Activated CD4-positive, alpha-beta T cell treated with anti-CD3 and anti-CD28 coated beads for 4 hours (primary cell): ENCODE measurements around the gene NHP2.
"Not testable (repeated sequence)": the region's sequence is repeated elsewhere in the genome, so short reads cannot be mapped to it uniquely, and the experiment has no call there.

Experiments
- DNase-seq, 2 donors: peaks; one replicate each; pipeline ENCODE4 v3.0.0-alpha.2; 2020

NHP2 gene

DNA sequence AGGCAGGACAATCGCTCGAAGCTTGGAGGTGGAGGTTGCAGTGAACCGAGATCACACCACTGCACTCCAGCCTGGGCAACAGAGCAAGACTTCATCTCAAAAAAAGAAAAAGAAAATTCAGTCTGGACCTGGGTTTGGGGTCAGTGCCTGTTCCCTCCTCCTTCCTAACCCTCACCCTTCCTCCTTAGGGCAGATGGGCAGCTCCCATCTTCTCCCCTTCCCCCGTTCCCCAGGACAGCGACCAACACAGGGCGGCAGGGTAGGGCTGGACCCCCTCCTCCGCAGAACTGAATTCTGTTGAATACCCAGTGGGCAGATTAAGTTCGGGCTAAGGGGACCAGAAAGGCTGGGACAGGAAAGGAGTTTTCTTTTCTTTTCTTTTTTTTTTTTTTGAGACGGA, 24.4 kb downstream of the NHP2 start:
- DNase-seq = no peak

DNA sequence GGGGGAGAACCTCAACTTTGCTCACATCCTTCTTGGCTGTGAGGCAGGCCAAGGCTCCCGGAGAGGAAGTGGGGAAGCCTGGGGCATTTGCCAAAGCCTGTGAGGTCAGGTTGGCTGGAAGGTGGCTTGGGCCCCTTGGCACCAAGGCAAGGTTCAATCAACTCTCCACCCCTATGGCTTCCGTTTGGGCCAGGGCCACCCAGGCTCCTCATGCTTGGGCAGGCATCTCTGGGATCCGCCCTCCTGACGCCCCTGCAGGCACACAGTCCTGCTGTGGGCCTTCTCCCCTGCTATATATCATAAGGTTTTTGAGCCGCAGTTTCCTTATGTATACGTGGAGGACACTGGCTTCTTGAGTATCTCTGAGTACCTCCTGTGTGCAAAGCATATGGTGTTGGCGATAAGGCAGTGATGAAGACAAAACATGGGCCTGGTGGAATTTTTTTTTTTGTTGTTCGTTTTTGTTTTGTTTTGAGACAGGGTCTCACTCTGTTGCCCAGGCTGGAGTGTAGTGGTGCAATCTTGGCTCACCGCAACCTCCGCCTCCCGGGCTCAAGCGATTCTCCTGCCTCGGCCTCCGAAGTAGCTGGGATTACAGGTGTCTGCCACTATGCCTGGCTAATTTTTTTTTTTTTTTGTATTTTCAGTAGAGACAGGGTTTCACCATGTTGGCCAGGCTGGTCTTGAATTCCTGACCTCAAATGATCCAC, 26.2 kb downstream of the NHP2 start:
- DNase-seq = not testable (repeated sequence)

DNA sequence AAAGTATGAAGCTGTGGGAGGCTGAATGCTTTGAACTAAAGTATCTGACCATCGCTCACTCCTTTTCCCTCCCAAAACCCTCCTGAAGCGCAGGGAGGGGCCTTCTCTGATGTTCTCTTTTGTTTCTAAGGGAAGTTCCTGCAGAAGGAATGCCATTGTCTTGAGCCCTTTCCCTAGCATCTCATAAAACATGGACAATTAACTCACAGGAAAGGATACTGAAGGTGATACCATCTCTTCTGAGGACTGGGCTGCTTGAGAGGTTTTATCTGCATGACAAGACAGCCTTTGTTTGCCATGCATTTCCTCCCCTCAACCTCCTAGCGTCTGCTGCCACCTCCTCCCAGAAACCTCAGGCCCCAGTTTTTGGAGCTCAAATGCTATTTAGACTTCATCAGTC, 27.1 kb downstream of the NHP2 start:
- DNase-seq = no peak

DNA sequence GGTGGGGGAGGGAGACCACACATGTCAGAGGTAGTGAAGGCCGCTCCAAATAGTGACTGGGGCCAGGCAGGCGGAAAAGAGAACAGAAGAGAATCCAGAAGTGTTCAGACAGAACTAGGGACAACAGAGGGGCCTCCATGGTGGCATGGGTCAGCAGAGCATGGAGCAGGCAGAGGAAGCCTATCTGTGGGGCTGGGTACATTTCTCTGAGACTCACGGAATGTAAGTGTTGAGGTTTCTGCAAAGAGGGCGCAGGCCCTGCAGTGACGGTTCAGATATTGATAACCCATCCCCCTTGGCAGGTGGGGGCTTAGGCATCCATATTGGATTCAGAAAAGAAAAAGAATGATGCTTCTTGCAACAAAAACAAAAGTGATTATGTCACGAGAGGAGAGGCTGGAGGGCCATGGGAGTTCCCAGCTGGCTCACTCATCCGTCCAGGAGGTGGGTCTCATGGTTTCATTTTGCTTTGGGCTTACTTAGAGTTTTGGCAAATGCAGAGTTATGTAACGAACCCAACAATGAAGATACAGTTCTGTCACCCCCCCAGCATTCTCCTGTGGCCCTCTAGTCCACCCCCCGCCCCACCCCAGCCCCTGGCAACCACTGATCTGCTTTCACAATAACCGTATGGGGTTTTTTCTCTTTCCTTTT, 28.3 kb downstream of the NHP2 start:
- no peak for DNase-seq

DNA sequence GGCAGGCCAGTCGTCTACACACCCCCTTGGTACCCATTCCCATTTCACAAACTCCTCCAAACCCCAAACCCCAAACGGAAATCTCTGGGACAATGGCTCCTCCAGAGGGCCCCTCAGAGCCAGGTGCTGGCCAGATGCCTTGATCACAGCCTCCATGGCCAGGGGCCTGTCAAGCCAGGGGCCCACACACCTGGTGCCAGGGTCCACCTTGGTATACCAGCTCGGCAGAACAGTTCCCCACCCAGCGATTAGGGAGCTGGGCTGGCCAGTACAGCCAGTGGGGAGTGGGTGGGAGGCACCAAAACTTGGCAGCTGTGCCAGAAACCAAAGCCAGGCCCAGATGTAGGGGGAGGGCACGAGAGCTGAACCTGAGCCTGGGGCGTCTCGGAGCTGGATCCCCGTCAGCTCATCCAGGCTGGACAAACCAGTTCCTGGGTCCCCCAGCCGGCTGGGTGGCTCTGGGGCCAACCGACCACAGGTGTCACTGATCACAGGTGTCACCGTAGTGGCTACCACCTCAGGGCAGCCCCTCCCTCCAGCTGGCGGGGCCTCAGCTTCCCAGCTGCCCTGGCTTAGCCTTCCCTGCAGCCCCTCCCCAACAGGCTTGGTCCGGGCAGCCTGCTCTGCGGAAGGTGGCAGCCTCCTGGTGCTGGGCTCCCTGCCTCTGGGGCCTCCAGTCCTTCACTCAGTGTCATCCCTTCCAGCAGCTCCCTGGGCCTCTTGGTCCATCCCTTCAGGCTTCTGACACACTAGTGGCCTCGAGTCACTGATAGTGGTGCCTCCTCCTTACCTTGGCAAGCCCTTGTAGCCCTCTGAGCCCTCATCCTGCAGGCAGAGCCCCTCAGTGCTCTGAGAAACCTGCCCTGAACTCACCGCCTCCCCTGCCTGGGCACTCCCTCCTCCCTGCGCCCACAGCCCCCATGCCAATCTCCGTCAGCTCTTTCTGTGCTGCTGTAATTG, 29.4 kb downstream of the NHP2 start:
- DNase-seq = no peak

DNA sequence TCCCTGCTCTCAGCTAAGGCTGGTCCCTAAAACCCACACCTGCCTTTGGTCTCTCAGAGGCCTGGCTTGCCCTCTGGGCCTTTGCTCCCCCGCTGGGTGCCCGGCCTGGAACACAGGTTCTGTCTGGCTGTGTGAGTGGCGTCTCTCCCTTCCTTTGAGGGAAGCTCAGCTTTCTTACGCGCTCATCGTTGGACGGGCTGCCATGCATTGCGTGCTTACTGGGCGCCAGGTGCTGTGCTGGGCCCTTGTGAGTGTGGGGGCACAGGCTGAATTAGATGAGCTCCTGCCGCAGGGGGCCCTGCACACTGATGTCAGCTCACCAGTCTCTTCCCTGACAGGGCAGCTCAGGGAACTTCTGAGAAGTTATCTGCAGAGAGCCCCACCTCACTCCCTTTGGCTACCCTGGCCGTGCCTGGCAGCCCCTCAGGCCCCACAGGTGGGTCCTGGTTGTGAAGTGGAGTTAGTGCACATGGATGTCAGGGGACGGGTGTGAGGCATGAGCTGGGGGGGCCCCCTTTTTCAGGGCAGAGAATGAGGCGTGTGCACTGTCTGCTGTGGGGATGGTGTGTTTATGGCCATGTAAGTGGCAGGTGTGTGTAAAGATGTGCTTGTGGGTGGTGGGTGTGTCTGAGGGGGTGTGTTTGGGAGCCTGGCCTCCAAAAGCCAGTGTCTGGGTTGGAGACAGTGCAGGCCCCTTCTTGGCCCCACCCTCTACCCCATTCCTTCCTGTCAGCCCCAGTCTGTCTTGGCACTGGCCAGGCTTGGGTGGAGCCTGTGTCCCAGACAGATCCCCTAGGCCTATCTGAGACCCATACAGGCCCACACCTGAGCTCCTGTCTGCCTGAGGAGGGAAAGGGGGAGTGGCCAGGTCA, 30.4 kb downstream of the NHP2 start:
- no peak for DNase-seq

DNA sequence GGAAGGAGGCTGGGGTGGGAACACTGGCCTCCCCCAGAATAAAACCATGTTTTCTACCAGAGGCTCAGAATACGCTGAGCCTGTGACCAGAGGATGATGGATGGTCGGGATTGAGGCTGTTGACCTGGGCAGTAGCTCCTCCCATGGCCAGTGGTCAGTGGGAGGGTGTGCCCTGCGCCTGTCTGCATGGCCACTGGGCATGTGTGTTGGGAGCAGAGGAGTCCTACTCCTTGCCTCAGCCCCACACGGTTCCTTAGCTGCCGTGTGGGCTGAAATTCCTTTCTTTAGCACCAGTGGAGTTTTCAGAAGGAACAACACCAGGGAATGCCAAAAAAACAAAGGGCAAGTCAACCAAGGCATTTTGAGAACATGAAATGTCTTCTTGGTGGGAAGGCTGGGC, 31.3 kb downstream of the NHP2 start:
- no peak for DNase-seq

DNA sequence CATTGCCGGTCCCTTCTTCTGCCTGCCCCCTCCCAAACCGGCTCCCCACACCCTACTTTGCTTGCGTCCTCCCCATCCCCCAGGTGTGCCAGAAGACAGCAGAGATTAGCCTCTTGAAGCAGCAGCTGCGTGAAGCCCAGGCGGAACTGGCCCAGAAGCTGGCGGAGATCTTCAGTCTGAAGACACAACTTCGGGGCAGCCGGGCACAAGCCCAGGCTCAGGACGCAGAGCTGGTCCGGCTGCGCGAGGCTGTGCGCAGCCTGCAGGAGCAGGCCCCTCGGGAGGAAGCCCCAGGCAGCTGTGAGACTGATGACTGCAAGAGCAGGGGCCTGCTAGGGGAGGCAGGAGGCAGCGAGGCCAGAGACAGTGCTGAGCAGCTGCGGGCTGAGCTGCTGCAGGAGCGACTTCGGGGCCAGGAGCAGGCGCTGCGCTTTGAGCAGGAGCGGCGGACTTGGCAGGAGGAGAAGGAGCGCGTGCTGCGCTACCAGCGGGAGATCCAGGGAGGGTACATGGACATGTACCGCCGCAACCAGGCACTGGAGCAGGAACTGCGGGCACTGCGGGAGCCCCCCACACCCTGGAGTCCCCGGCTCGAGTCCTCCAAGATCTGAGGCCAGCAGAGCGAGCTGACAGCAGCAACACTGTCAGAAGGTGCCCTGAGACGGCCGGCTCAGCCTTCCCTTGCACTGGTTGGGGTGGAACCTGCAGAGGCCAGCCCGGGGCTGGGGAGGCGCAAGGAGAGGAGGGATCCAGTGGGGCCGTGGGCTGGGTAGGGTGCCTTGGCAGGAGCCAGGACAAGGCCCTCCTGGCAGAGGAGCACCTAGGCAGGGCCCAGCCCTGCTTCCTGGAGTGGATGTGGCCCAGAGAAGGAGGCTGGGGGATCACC, 32.1 kb downstream of the NHP2 start:
- DNase-seq = no peak

DNA sequence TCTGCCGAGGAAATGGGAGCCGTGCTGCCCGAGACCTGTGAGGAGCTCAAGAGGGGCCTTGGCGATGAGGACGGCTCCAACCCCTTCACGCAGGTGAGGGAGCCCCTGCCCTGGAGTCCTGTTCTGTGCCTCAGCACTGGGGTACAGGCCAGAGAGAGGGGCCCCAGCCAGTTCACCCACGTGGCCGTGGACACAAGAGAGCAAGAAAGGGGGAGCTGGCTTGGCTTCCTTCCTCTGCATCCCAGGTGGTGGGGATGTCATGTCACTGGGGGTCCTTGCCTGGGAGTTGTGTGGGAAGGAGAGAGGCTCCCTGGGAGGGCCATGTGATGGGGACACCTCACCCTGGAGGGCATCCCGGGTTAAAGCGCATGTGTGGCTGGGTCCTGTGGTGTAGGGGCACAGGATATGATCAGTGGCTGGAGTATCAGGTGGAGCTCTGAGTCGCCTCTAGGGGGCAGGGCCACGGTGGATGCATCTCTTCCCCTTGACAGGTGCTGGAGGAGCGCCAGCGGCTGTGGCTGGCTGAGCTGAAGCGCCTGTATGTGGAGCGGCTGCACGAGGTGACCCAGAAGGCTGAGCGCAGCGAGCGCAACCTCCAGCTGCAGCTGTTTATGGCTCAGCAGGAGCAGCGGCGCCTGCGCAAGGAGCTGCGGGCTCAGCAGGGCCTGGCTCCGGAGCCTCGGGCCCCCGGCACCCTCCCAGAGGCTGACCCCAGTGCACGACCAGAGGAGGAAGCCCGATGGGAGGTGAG, 32.9 kb downstream of the NHP2 start:
- peak; percentile 80 to 81 for DNase-seq

DNA sequence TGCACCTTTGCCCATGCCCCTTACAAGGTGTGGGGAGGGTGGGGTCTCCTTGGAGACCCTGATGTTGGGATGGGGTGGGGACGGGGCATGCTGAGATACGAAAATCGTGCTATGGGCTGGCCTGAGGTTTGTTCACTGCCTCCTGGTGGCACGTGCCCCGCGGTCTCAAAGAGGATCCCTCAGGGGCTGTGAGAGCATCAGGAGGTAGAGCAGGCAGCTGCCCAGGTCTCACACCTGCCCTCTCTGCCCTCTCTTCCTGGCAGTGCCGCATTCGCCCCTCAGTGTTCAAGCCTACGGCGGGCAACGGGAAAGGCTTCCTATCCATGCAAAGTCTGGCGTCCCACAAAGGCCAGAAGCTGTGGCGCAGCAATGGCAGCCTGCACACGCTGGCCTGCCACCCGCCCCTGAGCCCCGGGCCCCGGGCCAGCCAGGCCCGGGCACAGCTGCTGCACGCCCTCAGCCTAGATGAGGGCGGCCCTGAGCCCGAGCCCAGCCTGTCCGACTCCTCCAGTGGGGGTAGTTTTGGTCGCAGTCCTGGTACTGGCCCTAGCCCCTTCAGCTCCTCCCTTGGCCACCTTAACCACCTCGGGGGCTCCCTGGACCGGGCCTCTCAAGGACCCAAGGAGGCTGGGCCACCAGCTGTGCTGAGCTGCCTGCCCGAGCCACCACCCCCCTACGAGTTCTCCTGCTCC, 33.6 kb downstream of the NHP2 start:
- no peak for DNase-seq

DNA sequence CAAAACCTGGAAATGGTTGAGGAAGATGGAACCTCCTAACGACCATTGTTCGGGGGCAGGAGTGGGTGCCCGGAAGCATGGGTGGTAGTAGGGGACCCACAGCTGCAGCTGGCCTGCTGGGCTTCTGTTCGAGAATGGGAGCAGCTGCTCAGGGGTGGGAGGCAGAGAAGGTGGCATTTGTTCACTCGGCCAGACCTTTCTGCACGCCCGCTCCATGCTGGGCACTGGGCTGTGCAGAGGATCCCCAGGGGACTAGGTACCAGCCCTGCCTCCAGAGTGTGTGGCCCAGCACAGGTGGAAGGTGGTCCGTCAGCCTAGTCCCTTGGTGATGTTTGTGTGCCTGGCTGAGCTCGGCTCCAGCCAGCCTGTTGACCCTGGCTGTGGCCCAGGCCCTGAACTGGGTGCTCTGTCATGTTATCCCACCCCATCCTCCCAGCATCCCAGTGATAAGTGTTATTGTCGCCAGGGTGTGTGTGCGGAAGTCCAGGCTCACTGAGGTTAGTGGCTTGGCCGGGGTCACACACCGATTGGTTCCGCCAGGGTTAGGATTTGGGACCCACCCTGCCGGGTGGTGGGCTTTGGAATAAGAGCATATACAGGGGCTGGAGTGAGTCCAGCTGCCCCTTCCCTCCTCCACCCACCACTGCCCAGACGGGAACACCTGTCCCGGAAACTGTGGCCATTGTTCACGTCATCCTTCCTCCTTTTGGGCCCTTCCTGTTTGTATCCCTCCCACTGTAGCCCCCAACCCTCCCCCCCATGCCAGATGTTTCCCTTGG, 35.6 kb downstream of the NHP2 start:
- DNase-seq = no peak

DNA sequence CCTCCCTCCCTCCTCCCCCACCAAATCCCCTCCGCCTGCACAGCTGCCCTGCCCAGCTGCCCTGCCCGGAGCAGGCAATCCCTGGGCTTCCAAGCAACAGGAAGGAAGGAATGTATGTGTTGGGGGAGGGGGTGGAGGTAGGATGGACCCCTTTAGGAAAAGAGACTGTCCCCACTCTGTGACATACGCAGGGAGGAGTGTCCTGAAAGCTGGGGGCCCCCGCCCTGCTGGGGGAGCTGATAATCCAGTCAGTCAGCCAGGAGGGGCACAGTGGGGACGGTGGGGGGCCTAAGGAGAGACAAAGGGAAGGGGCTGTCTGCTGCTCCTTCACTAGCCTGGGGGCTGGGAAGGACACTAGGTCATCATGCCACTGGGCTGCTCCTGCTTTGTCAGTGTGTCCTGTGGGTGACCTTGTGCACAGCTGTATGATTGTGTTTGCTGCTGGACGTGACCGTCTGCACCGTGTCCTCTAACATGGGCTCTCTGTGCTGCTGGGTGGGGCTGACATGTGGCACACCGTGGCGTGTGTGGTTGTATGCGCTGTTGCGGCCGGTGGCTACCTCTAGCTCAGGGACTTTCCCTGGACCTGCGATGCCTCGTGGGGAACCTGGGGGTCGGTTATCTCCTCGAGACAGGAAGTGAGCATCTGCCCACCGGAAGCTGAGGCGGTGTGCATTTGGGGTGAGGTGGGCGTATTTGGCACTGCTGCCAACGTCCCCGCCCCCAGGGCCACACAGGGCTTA, 37.4 kb downstream of the NHP2 start:
- DNase-seq = peak; percentile 58 to 75

DNA sequence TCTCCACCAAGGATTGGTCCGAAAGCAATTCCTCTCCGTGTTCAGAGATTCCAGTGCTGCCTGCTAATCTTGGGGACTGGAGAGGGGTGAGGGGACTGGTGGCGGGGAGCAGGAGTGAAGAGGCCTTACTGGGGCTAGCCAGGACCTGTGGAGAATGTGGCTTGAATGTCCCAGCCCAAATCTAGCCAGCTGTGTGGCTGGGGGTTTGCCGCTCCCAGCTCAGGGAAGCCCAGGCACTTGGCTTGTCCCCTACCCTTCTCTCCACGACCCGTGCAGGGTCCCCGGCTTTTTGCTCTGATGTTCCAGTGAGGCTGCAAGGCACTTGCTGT, 37.9 kb downstream of the NHP2 start:
- DNase-seq = no peak

DNA sequence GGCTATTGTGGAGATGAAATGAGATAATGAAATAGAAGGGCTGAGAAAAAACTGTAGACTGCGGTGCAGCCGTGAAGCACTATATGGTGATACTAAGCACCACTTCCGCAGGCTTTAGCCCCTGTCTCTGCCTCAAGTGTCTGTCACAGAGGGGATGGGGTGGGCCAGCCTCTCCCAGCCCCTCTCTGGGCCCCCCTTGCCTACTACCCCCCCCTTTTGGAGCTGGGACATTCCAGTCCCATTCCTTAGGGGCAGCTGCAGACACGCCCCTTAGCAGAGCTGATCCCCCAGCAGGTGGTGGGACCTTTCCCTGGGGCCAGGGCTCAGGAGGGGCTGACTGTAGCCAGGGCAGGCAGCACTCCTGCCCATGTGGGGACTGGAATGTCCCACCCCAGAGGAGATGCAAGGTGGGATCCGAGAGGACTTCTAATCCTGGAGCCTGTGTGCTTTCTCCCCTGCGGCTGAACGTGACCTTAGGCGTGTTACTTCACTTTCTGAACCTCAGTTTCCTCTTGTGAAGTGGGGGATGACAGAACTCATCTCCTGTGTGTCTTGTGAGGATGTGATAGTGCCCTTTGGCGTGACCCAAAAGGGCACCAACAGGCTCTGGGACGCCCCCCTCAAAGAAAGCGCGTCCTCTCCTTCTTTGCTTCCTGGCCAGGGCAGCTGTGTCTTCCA, 38.4 kb downstream of the NHP2 start:
- no peak for DNase-seq

DNA sequence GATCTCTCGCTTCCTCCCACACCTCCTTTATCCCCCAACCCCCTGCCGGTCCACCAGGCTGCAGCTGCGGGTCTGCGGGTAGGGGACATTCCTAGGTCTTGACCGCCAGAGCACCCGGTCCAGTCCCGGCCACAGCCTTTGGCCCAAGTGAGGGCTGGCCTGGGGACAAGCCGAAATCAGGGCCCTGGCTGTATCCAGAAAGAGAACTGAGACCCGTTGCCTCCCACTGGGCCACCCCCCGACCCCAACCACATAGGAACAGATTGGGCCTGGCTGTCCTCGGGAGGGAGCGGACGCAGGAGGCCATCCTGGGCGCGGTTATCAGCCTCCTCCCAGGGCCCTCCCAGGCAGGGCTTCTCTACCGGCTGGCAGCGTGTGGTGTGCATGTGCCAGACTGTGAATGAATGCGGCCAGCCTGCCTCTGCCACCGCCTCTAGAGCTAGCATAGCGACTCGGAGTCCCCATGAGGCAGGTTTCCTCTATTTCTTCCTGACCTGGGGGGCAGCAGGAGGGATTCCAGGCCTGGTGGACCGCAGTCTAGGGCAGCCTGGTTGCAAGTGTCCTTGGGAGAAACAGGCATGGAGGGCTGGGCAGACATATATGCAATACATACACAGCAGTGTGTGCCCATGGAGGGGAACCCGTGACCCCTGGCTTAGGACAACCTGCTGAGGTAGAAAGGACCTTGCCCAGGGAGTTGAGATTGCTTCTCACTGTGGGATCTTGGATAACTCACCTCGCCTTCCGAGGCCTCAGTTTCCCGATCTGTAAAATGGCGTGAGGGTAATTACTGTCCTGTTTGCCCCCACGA, 39.2 kb downstream of the NHP2 start:
- DNase-seq = peak; percentile 42 to 46

DNA sequence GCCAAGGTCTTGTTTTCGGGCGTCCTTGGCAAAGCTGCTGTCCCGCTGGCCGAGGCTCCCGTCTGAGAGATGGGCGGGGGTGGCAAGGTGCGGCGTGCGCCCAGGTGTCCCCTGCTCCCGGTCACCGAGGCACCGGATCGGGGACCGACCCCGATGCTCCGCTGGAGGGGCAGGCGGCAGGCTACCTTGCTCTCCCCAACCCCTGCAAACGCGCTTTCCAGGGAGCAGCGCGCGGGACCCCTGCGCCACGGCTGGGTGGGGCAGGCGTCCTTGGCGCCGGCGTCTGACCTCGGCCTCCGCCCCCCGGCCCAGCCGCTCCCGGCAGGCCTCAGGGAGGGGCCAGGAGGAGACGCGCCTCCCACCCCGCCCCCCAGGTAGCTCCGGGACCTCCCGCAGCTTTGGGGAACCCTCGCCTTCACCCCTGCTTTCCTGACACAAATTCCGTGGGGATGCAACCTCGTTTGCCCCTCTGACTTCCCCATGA, 39.8 kb downstream of the NHP2 start:
- no peak for DNase-seq
